Stimulated activated CD4-positive, alpha-beta T cell treated with anti-CD3 and anti-CD28 coated beads, Interleukin-12 subunit alpha, Interleukin-12 subunit beta, amount 100 ng/mL, for 48 hours (primary cell): ENCODE measurements around the gene ACOT7.

Source experiments
- DNase-seq, 3 donors: peaks; one replicate each; pipeline ENCODE4 v3.0.0-alpha.2; 2020; ENCODE audit warnings: low read depth in 2 of 3, low spot score in 1 of 3

ACOT7 gene

GRCh38 chr1:6424619-6425593 lies 31.3 kb upstream of the ACOT7 start, which contains the start of gene ESPN:
Gene ESPN, plus strand, starts transcription at chr1:6424776. Its CDS starts 180 bp downstream, at chr1:6424956.
- no peak for DNase-seq

- DNase-seq = no peak
Observed at GRCh38 chr1:6424000-6424565, 30.5 kb upstream of the ACOT7 start.

GRCh38 chr1:6423321-6423999 lies 29.9 kb upstream of the ACOT7 start:
- DNase-seq = peak; percentile 46 to 72 (median 58)

- no peak for DNase-seq
Observed at GRCh38 chr1:6421266-6421665, 27.7 kb upstream of the ACOT7 start.

- DNase-seq = no peak
Observed at GRCh38 chr1:6420454-6421042, 27.0 kb upstream of the ACOT7 start.

- DNase-seq = no peak
Observed at GRCh38 chr1:6419804-6420453, 26.4 kb upstream of the ACOT7 start, which contains the start of gene HES2. Gene HES2, minus strand, starts transcription at chr1:6419919. Its CDS starts 99 bp downstream, at chr1:6419820.

GRCh38 chr1:6419397-6419803 lies 25.8 kb upstream of the ACOT7 start:
- DNase-seq = no peak

- DNase-seq = no peak
Observed at GRCh38 chr1:6418668-6419396, 25.3 kb upstream of the ACOT7 start.

- DNase-seq = no peak
Observed at GRCh38 chr1:6417961-6418667, 24.5 kb upstream of the ACOT7 start.

- DNase-seq = no peak
Observed at GRCh38 chr1:6416906-6417305, 23.3 kb upstream of the ACOT7 start.

GRCh38 chr1:6416295-6416656 lies 22.7 kb upstream of the ACOT7 start:
- no peak for DNase-seq

GRCh38 chr1:6414881-6415626 lies 21.5 kb upstream of the ACOT7 start:
- no peak for DNase-seq

- DNase-seq = peak in 1 of 3 donors; percentile 43
Observed at GRCh38 chr1:6414443-6414844, 20.9 kb upstream of the ACOT7 start.

- no peak for DNase-seq
Observed at GRCh38 chr1:6412896-6413295, 19.3 kb upstream of the ACOT7 start.

- no peak for DNase-seq
Observed at GRCh38 chr1:6410248-6410893, 16.8 kb upstream of the ACOT7 start.

- no peak for DNase-seq
Observed at GRCh38 chr1:6409733-6410132, 16.2 kb upstream of the ACOT7 start.

- no peak for DNase-seq
Observed at GRCh38 chr1:6409053-6409452, 15.5 kb upstream of the ACOT7 start.

GRCh38 chr1:6408023-6408422 lies 14.5 kb upstream of the ACOT7 start:
- DNase-seq = no peak
